Lung microvascular endothelial cell (primary cell): Measurements from ENCODE around the gene FNIP2. TPM values are rescaled to one million over a fixed set of nuclear protein-coding genes. Genes with fewer than 3 reads are reported as not detected.
"Not testable (repeated sequence)": the region's sequence is repeated elsewhere in the genome, so short reads cannot be mapped to it uniquely, and the experiment has no call there.

ENCODE experiments used
- DNase-seq, 2 donors: peaks; one replicate each; pipeline versions ENCODE4 v3.0.0 to v3.0.0-alpha.2; 2010; ENCODE audit warnings: low read depth in 2 of 2
- total RNA-seq: library from RNA; depleted of rRNA; stranded (reverse); fragments of >200 nt; gene quantifications from 2 replicates; pipeline ENCODE4 v1.2.1, GENCODE V29; 2014

FNIP2 gene
- total RNA-seq, 1 donor from 2014 or later = 42.3 TPM

- DNase-seq = peak in 1 of 2 donors; percentile 44
These were observed 21.0 kb downstream of the FNIP2 start for GRCh38 chr4:158789853-158790252.

- no peak for DNase-seq
These were observed 24.2 kb downstream of the FNIP2 start for GRCh38 chr4:158793021-158793420.

GRCh38 chr4:158793430-158793829 lies 24.6 kb downstream of the FNIP2 start:
- not testable (repeated sequence) for DNase-seq

- peak in 1 of 2 donors; percentile 81 for DNase-seq
These were observed 27.7 kb downstream of the FNIP2 start for GRCh38 chr4:158796370-158797140.

- DNase-seq = no peak
These were observed 29.2 kb downstream of the FNIP2 start for GRCh38 chr4:158798062-158798461.

DNA sequence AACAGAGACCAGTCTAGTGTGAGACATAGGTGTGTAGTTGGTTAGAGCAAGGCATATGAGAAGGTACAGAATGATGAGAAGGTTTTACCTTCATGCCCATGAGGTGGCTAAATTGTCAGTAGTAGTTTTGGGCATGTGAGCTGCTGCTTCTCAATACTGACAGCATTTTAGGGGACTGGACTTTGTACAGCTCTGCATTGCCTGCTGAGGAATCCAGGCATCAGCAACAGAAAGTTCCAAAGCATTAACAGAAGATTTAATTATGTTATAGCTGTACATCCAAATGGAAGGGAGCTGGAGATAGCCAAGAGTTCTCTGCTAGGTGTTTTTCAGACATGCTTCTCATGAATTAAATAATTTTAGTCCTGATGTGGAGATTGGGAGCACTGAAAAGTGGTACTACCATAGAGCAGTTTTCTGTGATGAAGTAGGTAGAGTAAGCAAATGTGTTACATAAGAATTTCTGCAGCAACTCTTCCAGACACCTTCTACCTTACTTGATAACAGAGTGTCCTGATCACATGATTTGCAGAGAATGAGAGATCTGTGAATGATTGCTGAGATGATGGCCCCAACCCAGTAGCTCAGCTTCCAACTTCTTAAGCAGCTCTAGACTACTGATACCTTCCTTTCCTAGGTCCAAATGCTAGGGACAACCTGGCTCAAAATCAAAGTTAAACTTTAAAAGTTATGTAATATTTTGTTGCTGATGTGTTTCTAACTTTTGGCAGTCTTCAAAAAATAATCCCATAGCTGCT lies 30.4 kb downstream of the FNIP2 start:
- DNase-seq = no peak

- no peak for DNase-seq
These were observed 31.0 kb downstream of the FNIP2 start for GRCh38 chr4:158799856-158800255.

DNA sequence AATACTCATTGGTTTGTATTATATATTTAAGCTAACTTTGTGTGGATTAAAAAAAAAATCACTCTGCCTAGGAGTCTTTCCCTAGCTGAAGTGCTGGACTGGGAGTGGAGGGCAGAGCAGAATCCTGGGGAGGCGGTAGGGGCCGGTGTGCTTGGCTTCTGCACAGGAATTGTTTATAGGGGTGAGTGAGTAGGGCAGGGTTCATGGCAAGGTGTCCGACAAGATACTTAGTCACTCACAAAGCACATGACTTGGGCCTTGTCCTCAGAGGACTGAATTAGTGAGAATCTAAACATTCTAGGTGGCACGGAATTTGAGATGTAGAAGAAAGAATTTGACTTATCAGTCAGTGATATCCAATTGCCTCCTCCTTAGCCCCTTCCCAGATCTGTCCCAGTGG lies 32.2 kb downstream of the FNIP2 start:
- peak in 1 of 2 donors; percentile 19 for DNase-seq

- DNase-seq = no peak
These were observed 32.9 kb downstream of the FNIP2 start for GRCh38 chr4:158801677-158802076.

GRCh38 chr4:158802914-158803313 lies 34.1 kb downstream of the FNIP2 start:
- no peak for DNase-seq

DNA sequence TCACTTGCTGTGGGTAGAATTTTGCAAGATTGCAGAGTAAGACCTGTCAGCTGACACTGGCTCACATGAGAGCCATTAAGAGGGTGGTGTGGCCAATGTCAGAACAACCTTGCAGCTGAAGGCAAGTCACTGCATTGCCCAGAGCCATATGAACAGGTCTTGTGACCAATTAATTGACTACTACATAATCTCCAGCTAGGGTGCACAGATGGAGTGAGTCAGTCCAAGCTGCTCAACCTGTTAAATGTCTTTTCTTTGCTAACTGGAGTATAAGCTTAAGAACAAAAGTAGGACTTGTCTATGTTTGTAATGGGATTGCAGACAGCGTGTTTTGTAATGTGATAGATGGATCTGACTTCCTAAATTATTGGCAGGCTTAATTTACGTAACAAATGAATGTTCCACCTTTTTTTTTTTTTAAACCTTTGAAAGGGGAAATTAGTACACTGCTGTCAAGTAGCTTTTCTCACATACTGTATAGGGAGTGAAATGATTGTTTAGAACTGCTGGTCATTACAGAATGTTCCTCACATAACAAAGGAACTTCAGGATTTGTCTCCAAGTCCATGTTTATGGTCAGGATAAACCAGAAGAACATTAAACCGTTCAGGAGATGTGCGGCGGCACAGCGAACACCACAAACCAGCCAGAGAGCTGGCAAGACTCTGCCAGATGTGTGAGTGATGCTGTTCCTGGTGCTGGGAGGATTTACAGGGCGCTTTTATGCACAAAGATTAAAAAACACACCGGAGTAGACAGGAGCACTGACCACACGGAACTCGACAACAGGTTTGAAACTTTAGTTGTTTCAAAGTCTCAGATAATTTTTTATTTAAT lies 37.0 kb downstream of the FNIP2 start:
- DNase-seq = no peak

- DNase-seq = no peak
These were observed 38.9 kb downstream of the FNIP2 start for GRCh38 chr4:158807691-158808090.

DNA sequence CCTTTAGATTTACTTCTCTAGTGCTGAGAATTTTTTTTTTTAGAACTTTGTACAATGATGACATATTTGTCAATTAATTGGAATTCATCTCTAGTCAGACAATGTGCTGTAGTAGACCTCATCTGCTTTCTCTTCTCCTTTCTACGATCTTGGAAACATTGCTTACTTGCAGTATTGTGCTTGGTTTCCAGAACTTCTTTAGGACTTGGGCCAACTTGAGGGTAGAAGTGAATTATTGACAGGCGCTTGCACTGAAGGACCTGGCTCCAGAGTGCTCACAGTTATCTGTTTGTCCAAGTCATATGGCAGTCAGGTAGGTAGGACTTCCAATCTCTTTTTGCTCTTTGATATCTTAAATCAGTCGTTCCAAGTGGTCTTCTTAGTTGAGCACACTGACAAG lies 39.6 kb downstream of the FNIP2 start:
- DNase-seq = no peak

DNA sequence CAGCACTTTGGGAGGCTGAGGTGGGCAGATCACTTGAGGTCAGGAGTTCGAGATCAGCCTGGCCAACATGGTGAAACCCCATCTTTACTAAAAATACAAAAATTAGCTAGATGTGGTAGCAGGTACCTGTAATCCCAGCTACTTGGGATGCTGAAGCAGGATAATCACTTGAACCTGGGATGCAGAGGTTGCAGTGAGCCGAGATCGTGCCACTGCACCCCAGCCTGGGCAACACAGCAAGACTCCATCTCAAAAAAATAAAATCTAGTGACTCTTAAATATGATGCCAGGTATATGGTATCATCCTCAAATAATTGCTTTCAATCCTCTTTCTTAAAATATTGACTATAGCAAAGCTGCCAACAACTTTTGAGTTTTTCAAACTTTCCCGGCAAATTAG lies 40.4 kb downstream of the FNIP2 start:
- DNase-seq = not testable (repeated sequence)

- peak; percentile 77 to 95 for DNase-seq
These were observed 41.0 kb downstream of the FNIP2 start for GRCh38 chr4:158809611-158810486.

DNA sequence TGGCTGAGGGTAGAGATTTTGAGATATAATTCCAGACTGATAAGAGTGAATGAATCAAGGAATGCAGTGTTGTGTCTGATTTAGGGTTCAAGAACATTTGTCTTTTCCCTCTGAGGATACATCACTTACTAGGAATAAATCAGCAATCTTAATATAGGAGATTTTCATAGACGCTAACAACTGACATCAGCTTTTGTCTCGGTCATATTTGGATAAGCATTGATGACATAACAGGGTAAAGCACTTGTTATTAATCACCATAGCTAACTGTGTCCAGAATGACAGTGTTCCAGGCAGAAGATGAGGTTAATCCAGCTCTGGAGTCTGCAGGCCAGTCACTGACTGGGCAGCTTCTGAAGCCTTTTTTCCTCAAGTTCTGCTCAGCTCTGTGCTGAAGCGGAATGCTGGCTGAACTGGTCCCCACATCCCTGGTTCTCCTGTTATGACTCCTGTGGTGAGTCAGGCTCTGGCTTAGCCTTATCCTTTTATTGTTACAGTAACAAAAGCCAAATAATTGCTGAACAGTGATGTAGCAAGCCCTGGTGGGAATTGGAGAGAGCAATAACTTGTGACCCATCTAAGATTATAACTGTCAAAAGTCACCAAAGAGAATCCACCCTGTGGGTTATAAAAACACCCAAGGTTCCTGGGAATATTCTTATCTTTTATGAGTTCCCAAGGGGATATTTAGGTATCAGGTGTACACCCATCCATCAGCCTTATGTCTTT lies 41.8 kb downstream of the FNIP2 start:
- DNase-seq = peak; percentile 91 to 94

DNA sequence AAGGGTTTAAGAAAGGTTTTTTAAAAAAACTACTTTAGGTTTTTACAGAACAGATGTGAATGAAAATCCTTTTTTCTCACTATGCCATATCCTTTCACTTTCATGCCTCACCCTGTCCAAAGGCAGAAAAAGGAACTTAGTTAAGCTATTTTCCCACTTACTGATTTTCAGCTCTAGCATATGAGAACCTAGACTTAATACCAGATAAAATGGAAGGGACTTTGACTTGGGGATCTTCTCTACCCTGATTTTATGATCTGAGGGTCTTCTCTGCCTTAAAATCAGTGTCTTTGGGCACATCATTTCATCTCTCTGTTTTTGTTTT lies 42.4 kb downstream of the FNIP2 start:
- no peak for DNase-seq

GRCh38 chr4:158811704-158812103 lies 42.9 kb downstream of the FNIP2 start:
- peak in 1 of 2 donors; percentile 44 for DNase-seq

- no peak for DNase-seq
These were observed 43.3 kb downstream of the FNIP2 start for GRCh38 chr4:158812133-158812532.

- DNase-seq = no peak
These were observed 43.7 kb downstream of the FNIP2 start for GRCh38 chr4:158812543-158812942.
